HUES64 (cell line): ENCODE results near the gene UBQLN1.

Source experiments
- H3K27ac ChIP-seq: 2 replicates; pipeline ENCODE4 v1.7.0; 2013; ENCODE audit warnings: low read depth, low read length, inconsistent platforms
- H3K27me3 ChIP-seq: 2 replicates; pipeline ENCODE4 v1.6.1; 2013; ENCODE audit warnings: mild to moderate bottlenecking, low read length; ENCODE audit not compliant: insufficient read depth
- H3K36me3 ChIP-seq: 2 replicates; pipeline ENCODE4 v1.6.1; 2013; ENCODE audit warnings: mild to moderate bottlenecking, low read length; ENCODE audit not compliant: insufficient read depth
- H3K4me1 ChIP-seq: 2 replicates; pipeline ENCODE4 v1.6.1; 2013; ENCODE audit warnings: mild to moderate bottlenecking, low read length, moderate library complexity; ENCODE audit not compliant: insufficient read depth
- H3K4me3 ChIP-seq: 2 replicates; pipeline ENCODE4 v1.5.1; 2013; ENCODE audit warnings: mild to moderate bottlenecking, low read length, moderate library complexity
- H3K9ac ChIP-seq: 2 replicates; pipeline ENCODE4 v1.6.1; 2013; ENCODE audit warnings: mild to moderate bottlenecking, low read depth, low read length
- H3K9me3 ChIP-seq: 2 replicates; pipeline ENCODE4 v1.6.1; 2013; ENCODE audit warnings: low read depth, low read length; ENCODE audit not compliant: insufficient read depth
- WGBS: fragments of 150-250, 120-280 bp; methylation state at CpG from one replicate; pipeline ENCODE4 v1.1.7; 2013; ENCODE audit warnings: missing lambda C conversion rate; 5-methylcytosine and 5-hydroxymethylcytosine counted together

Gene UBQLN1

DNA sequence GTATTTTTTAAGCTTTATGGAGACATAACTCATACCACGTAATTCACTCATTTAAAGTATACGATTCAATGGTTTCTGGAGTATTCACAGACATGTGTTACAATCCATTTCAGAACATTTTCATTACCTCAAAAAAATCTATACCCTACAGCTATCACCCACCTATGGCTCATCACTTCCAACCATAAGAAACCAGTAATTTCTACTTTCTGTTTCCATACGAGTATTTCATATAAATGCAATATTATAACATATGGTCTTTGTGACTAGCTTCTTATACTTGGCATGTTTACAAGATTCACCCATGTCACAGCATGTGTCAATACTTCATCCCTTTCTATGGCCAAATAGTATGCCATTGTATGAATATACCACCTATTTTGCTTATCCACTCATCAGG is 18.8 kb downstream of the UBQLN1 start:
- H3K4me1 ChIP-seq = no peaks in the 10 kb centered on the region; the same call in 1 of the 2 replicates
- no peaks in the 10 kb centered on the region for H3K27me3 ChIP-seq
- H3K9me3 ChIP-seq = no peaks in the 10 kb centered on the region
- peaks cover 3% of the 10 kb centered on the region; the same call in 1 of the 2 replicates for H3K36me3 ChIP-seq
- no peak overlapping the region for H3K9ac ChIP-seq
- H3K4me3 ChIP-seq = no peak overlapping the region
- WGBS = 95% methylated on average over 3 of the region's 3 CpGs
- H3K27ac ChIP-seq = no peak overlapping the region

- Histone ChIP-seq H3K36me3 (peaks cover 55% of the 10 kb centered on the region), H3K9me3 (no peaks in the 10 kb centered on the region), H3K4me3 (no peak overlapping the region), H3K27ac (no peak overlapping the region), H3K9ac (no peak overlapping the region), H3K27me3 (no peaks in the 10 kb centered on the region), H3K4me1 (peaks cover 18% of the 10 kb centered on the region)
- WGBS = 93% methylated on average over 1 of the region's 2 CpGs
These were observed 26.3 kb downstream of the UBQLN1 start for GRCh38 chr9:83681490-83681889.

GRCh38 chr9:83680233-83680632 is 27.5 kb downstream of the UBQLN1 start:
- Histone ChIP-seq H3K36me3 (peaks cover 67% of the 10 kb centered on the region), H3K4me3 (no peak overlapping the region), H3K9me3 (no peaks in the 10 kb centered on the region), H3K27me3 (no peaks in the 10 kb centered on the region), H3K4me1 (peaks cover 18% of the 10 kb centered on the region), H3K9ac (no peak overlapping the region), H3K27ac (no peak overlapping the region)
- WGBS = 100% methylated on average over 1 of the region's 1 CpG

GRCh38 chr9:83677596-83677995 is 30.2 kb downstream of the UBQLN1 start:
- Histone ChIP-seq H3K27me3 (no peaks in the 10 kb centered on the region), H3K4me3 (no peak overlapping the region), H3K9ac (no peak overlapping the region), H3K27ac (no peak overlapping the region), H3K4me1 (peaks cover 18% of the 10 kb centered on the region), H3K9me3 (no peaks in the 10 kb centered on the region), H3K36me3 (peaks cover 89% of the 10 kb centered on the region)
- 98% methylated on average over 3 of the region's 3 CpGs for WGBS

DNA sequence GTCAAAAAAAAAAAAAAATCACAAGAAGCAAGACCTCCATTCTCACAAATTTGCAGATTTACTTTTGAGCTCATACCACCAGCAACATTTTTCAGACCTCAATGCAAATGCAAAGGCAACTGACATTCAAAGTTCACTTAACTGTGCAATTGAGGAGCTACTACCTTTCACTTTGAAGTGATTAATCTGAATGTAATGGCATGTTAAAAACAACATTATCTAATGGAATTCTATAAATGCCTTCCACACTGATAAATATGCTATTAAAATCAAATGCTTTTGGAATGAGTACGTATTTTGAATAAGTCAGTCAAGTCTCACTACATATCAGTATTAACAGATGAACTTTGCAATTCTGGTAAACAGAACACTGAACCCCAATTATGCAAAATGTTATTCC is 32.3 kb downstream of the UBQLN1 start:
- Histone ChIP-seq H3K27ac (no peak overlapping the region), H3K9me3 (no peaks in the 10 kb centered on the region), H3K27me3 (no peaks in the 10 kb centered on the region), H3K4me3 (no peak overlapping the region), H3K36me3 (peaks cover 90% of the 10 kb centered on the region), H3K9ac (no peak overlapping the region), H3K4me1 (peaks cover 6% of the 10 kb centered on the region)
- 86% methylated on average over 1 of the region's 1 CpG for WGBS

DNA sequence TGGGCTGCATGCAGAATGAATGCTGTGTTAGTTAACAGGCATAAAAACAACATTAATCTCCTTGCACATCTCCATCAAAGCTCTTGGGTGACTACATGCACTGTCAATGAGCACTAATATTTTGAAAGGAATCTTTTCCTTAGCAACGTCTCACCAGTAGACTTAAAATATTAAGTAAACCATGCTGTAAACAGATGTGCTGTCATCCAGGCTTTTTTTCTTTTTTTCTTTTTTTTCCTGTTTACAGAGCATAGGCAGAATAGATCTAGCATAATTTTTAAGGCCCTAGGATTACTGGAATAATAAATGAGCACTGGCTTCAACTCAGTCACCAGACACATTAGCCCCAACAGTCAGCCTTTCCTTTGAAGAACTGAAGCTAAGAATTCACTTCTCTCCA is 36.3 kb downstream of the UBQLN1 start:
- H3K4me3 ChIP-seq = no peak overlapping the region
- H3K9ac ChIP-seq = no peak overlapping the region
- H3K4me1 ChIP-seq = no peaks in the 10 kb centered on the region
- H3K27ac ChIP-seq = no peak overlapping the region
- no peaks in the 10 kb centered on the region for H3K27me3 ChIP-seq
- no peaks in the 10 kb centered on the region for H3K9me3 ChIP-seq
- H3K36me3 ChIP-seq = peaks cover 94% of the 10 kb centered on the region
- 94% methylated on average over 1 of the region's 1 CpG for WGBS

DNA sequence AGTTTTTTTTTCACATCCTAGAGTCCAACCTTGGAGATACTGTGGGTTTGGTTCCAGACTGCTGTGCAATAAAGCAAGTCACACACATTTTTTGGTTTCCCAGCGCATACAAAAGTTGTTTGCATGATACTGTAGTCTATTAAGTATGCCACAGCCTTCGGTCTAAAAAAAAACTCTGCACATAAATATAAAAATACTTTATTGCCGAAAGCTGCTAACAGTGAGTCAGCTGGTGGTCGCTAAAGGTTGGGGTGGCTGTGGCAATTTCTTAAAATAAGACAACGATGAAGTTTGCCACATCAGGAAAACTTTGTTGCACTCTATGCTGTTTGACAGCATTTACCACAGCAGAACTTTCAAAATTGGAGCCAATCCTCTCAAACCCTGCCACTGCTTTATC is 37.4 kb downstream of the UBQLN1 start:
- Histone ChIP-seq H3K9ac (no peak overlapping the region), H3K9me3 (no peaks in the 10 kb centered on the region), H3K27me3 (no peaks in the 10 kb centered on the region), H3K4me1 (no peaks in the 10 kb centered on the region), H3K27ac (no peak overlapping the region), H3K36me3 (peaks cover 94% of the 10 kb centered on the region), H3K4me3 (no peak overlapping the region)
- WGBS = 98% methylated on average over 5 of the region's 5 CpGs

GRCh38 chr9:83669067-83669466 is 38.7 kb downstream of the UBQLN1 start:
- Histone ChIP-seq H3K4me3 (no peak overlapping the region), H3K4me1 (no peaks in the 10 kb centered on the region), H3K9me3 (no peaks in the 10 kb centered on the region), H3K27me3 (no peaks in the 10 kb centered on the region), H3K27ac (no peak overlapping the region), H3K9ac (no peak overlapping the region), H3K36me3 (peaks cover 94% of the 10 kb centered on the region)
- WGBS = no CpG with 5 or more reads among the region's 1 CpG

- Histone ChIP-seq H3K9ac (no peak overlapping the region), H3K27me3 (no peaks in the 10 kb centered on the region), H3K9me3 (no peaks in the 10 kb centered on the region), H3K27ac (no peak overlapping the region), H3K36me3 (peaks cover 94% of the 10 kb centered on the region), H3K4me1 (no peaks in the 10 kb centered on the region), H3K4me3 (no peak overlapping the region)
- WGBS = 95% methylated on average over 5 of the region's 5 CpGs
These were observed 42.1 kb downstream of the UBQLN1 start for GRCh38 chr9:83665580-83666200.

GRCh38 chr9:83662933-83663332 is 44.8 kb downstream of the UBQLN1 start:
- 99% methylated on average over 2 of the region's 3 CpGs for WGBS
- Histone ChIP-seq H3K9ac (no peak overlapping the region), H3K9me3 (no peaks in the 10 kb centered on the region), H3K4me1 (no peaks in the 10 kb centered on the region), H3K27me3 (no peaks in the 10 kb centered on the region), H3K27ac (no peak overlapping the region), H3K4me3 (no peak overlapping the region), H3K36me3 (peaks cover 97% of the 10 kb centered on the region)

DNA sequence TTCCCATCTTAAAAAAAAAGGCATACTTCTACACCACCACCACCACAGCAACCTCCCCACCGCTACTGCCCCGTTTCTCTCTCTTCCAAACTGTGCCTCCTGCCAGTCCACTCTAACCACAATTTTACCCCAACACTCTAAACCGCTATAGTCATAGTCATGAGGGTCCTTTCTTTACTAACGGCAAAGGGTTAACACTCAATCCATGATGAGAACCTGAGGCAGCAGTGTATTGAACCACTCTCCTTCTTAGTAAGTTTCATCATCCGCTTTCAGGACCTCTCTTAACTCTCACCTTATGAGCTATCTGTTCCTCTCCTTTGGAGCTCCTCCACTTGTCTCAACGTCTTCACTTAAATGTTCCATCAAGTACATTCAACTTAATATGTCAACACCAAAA is 50.8 kb downstream of the UBQLN1 start:
- WGBS = 96% methylated on average over 6 of the region's 6 CpGs
- no peak overlapping the region for H3K9ac ChIP-seq
- peaks cover 3% of the 10 kb centered on the region; the same call in 1 of the 2 replicates for H3K9me3 ChIP-seq
- no peaks in the 10 kb centered on the region for H3K4me1 ChIP-seq
- H3K27ac ChIP-seq = no peak overlapping the region
- H3K36me3 ChIP-seq = peaks cover 96% of the 10 kb centered on the region
- H3K4me3 ChIP-seq = no peak overlapping the region
- no peaks in the 10 kb centered on the region for H3K27me3 ChIP-seq
